Measurements from ENCODE around the gene ERC1.

The ERC1 gene

DNA sequence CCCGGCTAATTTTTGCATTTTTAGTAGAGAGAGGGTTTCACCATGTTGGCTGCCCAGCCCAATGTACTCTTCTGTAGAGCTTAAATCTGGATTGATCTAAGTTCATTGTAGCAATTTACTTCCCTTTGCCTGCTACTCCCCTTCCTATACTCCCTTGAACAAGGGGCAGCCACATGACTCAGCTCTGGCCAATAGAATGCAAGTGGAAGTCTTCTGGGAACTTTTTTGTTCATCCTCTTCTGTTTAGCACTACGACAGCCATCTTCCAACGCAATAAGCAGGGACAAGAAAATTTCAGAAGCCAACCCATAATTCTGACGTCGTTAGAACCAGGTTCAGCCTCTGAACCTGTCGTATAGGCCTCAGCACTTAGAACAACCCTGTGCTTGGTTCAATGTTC is 35.1 kb upstream of the ERC1 start:
- Histone ChIP-seq H3K4me3 (ENCODE audit: low read length in 2 of 2) (no peak overlapping the region), H3K9ac (ENCODE audit: low read depth in 1 of 2, low read length in 2 of 2) (no peak overlapping the region), H3K27ac (ENCODE audit: low read depth in 2 of 2, low read length in 2 of 2) (no peak overlapping the region), H3K4me1 (ENCODE audit: control insufficient read depth in 2 of 2, insufficient read depth in 2 of 2, low read length in 2 of 2) (peaks cover 3 to 7% of the 10 kb centered on the region in 2 donors), H3K9me3 (ENCODE audit: control insufficient read depth in 2 of 2, low read length in 2 of 2) (no peaks in the 10 kb centered on the region), H3K36me3 (ENCODE audit: control insufficient read depth in 2 of 2, insufficient read depth in 2 of 2, low read length in 2 of 2) (no peaks in the 10 kb centered on the region), H3K27me3 (ENCODE audit: control insufficient read depth in 2 of 2, insufficient read depth in 2 of 2, low read length in 2 of 2) (no peaks in the 10 kb centered on the region)

DNA sequence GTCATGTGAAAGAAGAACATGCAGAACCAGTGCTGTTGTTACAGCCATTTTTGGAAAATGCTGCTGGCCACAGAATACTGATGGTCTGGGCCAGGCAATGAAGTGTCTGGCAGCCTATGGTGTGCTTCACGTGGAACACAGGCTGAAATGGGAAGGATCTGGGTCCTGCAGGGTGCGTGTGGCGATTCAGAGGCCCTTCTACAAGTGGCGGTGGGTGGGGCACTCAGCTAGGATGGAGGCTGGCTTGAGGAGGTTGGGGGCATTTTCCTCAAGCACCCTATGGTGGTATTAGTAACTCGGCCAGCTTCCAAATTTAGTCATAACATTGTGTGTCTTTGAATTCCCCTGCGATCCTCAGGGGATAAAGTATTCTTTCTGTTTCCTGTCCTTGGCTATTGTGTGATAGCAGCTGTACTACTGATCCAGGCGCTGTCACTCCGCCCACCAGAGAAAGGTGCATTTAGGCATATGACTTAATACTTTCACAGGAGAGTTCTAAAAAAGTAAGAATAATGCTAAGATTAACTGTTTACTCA is 32.4 kb upstream of the ERC1 start:
- Histone ChIP-seq H3K27me3 (ENCODE audit: control insufficient read depth in 2 of 2, insufficient read depth in 2 of 2, low read length in 2 of 2) (no peaks in the 10 kb centered on the region), H3K9me3 (ENCODE audit: control insufficient read depth in 2 of 2, low read length in 2 of 2) (no peaks in the 10 kb centered on the region), H3K27ac (ENCODE audit: low read depth in 2 of 2, low read length in 2 of 2) (no peak overlapping the region), H3K36me3 (ENCODE audit: control insufficient read depth in 2 of 2, insufficient read depth in 2 of 2, low read length in 2 of 2) (no peaks in the 10 kb centered on the region), H3K4me3 (ENCODE audit: low read length in 2 of 2) (no peak overlapping the region), H3K4me1 (ENCODE audit: control insufficient read depth in 2 of 2, insufficient read depth in 2 of 2, low read length in 2 of 2) (peaks cover 0 to under 1% of the 10 kb centered on the region in 2 donors), H3K9ac (ENCODE audit: low read depth in 1 of 2, low read length in 2 of 2) (no peak overlapping the region)

DNA sequence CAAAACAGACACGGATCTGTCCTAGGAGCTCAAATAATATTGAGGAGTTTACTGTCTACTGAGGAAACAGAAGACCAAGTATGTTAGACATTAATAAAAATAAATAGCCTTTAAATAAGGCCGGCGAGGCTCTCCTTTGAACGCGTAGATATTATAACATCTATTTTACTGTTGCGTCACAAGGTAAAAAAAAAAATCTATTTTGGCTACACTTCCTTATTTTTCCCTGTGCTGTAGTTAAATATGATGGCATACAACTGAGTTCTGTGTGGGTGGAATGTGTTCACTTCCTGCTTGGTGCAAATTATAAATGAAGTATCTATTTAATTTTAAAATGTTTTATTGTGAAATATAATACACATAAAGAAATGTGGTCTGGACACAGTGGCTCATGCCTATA is 24.3 kb upstream of the ERC1 start:
- Histone ChIP-seq H3K9me3 (ENCODE audit: control insufficient read depth in 2 of 2, low read length in 2 of 2) (no peaks in the 10 kb centered on the region), H3K27me3 (ENCODE audit: control insufficient read depth in 2 of 2, insufficient read depth in 2 of 2, low read length in 2 of 2) (no peaks in the 10 kb centered on the region), H3K9ac (ENCODE audit: low read depth in 1 of 2, low read length in 2 of 2) (no peak overlapping the region), H3K36me3 (ENCODE audit: control insufficient read depth in 2 of 2, insufficient read depth in 2 of 2, low read length in 2 of 2) (no peaks in the 10 kb centered on the region), H3K27ac (ENCODE audit: low read depth in 2 of 2, low read length in 2 of 2) (no peak overlapping the region), H3K4me3 (ENCODE audit: low read length in 2 of 2) (no peak overlapping the region), H3K4me1 (ENCODE audit: control insufficient read depth in 2 of 2, insufficient read depth in 2 of 2, low read length in 2 of 2) (no peaks in the 10 kb centered on the region)

DNA sequence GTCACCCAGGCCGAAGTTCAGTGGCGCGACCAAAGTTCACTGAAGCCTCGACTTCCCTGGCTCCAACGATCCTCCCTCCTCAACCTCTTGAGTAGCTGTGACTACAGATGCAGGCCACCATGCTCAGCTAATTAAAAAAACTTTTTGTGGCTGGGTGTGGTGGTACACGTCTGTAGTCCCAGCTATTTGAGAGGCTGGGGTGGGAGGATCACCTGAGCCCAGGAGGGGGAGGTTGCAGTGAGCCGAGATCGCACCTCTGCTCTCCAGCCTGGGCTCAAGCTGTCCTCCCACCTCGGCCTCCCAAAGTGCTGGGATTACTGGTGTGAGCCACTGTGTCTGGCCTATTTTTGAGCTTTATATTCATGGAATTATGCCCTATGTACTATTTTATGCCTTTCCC is 23.4 kb upstream of the ERC1 start:
- H3K9me3 ChIP-seq (ENCODE audit: control insufficient read depth in 2 of 2, low read length in 2 of 2): no peaks in the 10 kb centered on the region
- no peak overlapping the region for H3K27ac ChIP-seq (ENCODE audit: low read depth in 2 of 2, low read length in 2 of 2)
- H3K4me3 ChIP-seq (ENCODE audit: low read length in 2 of 2): no peak overlapping the region
- no peaks in the 10 kb centered on the region for H3K4me1 ChIP-seq (ENCODE audit: control insufficient read depth in 2 of 2, insufficient read depth in 2 of 2, low read length in 2 of 2)
- H3K27me3 ChIP-seq (ENCODE audit: control insufficient read depth in 2 of 2, insufficient read depth in 2 of 2, low read length in 2 of 2): no peaks in the 10 kb centered on the region
- no peak overlapping the region for H3K9ac ChIP-seq (ENCODE audit: low read depth in 1 of 2, low read length in 2 of 2)
- no peaks in the 10 kb centered on the region for H3K36me3 ChIP-seq (ENCODE audit: control insufficient read depth in 2 of 2, insufficient read depth in 2 of 2, low read length in 2 of 2)

DNA sequence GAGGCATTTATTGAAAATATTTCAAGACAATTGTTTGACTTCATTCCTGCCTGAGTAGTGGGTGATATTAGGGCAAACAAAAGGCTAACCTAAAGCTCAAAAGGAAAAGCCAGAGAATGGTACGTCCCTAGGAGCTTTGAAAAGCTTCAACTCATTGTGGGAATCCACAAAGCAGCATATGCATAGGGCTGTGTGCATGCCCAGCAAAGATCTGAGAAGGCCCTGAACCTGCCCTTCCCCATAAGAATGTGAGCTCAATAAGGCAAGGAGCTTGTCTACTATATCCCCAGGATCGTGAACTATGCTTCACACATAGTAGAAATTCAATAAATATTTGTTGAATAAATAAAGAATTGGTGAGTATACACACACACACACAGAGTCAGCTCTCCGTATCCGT is 22.5 kb upstream of the ERC1 start:
- Histone ChIP-seq H3K4me1 (ENCODE audit: control insufficient read depth in 2 of 2, insufficient read depth in 2 of 2, low read length in 2 of 2) (no peaks in the 10 kb centered on the region), H3K27me3 (ENCODE audit: control insufficient read depth in 2 of 2, insufficient read depth in 2 of 2, low read length in 2 of 2) (no peaks in the 10 kb centered on the region), H3K36me3 (ENCODE audit: control insufficient read depth in 2 of 2, insufficient read depth in 2 of 2, low read length in 2 of 2) (no peaks in the 10 kb centered on the region), H3K27ac (ENCODE audit: low read depth in 2 of 2, low read length in 2 of 2) (no peak overlapping the region), H3K9ac (ENCODE audit: low read depth in 1 of 2, low read length in 2 of 2) (no peak overlapping the region), H3K9me3 (ENCODE audit: control insufficient read depth in 2 of 2, low read length in 2 of 2) (no peaks in the 10 kb centered on the region), H3K4me3 (ENCODE audit: low read length in 2 of 2) (no peak overlapping the region)

DNA sequence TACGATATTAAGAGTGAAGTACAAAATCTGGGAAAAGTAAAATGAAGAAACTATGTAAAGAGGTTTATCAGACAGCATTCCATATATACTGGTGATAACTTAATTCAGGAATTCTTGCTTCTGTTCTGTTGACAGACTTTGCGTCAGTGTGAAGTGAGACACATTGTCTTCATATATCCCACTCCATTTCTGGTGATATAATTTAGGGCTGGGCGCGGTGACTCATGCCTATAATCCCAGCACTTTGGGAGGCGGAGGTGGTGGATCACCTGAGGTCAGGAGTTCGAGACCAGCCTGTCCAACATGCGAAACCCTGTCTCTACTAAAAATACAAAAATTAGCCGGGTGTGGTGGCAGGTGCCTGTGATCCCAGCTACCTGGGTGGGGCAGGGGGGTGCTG is 21.2 kb upstream of the ERC1 start:
- H3K4me3 ChIP-seq (ENCODE audit: low read length in 2 of 2): no peak overlapping the region
- H3K9me3 ChIP-seq (ENCODE audit: control insufficient read depth in 2 of 2, low read length in 2 of 2): no peaks in the 10 kb centered on the region
- H3K27ac ChIP-seq (ENCODE audit: low read depth in 2 of 2, low read length in 2 of 2): no peak overlapping the region
- no peak overlapping the region for H3K9ac ChIP-seq (ENCODE audit: low read depth in 1 of 2, low read length in 2 of 2)
- H3K4me1 ChIP-seq (ENCODE audit: control insufficient read depth in 2 of 2, insufficient read depth in 2 of 2, low read length in 2 of 2): no peaks in the 10 kb centered on the region
- H3K36me3 ChIP-seq (ENCODE audit: control insufficient read depth in 2 of 2, insufficient read depth in 2 of 2, low read length in 2 of 2): no peaks in the 10 kb centered on the region
- no peaks in the 10 kb centered on the region for H3K27me3 ChIP-seq (ENCODE audit: control insufficient read depth in 2 of 2, insufficient read depth in 2 of 2, low read length in 2 of 2)

DNA sequence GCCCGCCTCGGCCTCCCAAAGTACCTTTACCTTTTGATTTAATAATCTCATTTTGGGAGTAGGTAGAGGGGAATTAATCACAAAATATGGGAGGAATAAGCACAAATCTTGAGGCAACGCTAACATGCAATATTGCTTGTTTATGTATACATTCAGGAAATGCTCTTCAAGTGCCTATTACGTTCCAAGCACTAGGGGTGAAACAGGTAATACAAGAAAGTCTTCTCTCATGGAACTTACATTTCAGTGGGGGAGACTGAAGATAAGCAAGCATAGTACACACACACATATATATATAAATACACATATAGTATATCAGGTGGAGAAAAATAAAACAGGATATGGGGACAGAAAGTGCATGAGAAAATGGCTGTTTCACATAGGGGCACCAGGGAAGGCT is 19.0 kb upstream of the ERC1 start:
- no peak overlapping the region for H3K9ac ChIP-seq (ENCODE audit: low read depth in 1 of 2, low read length in 2 of 2)
- H3K4me1 ChIP-seq (ENCODE audit: control insufficient read depth in 2 of 2, insufficient read depth in 2 of 2, low read length in 2 of 2): no peaks in the 10 kb centered on the region
- H3K4me3 ChIP-seq (ENCODE audit: low read length in 2 of 2): no peak overlapping the region
- no peaks in the 10 kb centered on the region for H3K36me3 ChIP-seq (ENCODE audit: control insufficient read depth in 2 of 2, insufficient read depth in 2 of 2, low read length in 2 of 2)
- H3K27ac ChIP-seq (ENCODE audit: low read depth in 2 of 2, low read length in 2 of 2): no peak overlapping the region
- no peaks in the 10 kb centered on the region for H3K27me3 ChIP-seq (ENCODE audit: control insufficient read depth in 2 of 2, insufficient read depth in 2 of 2, low read length in 2 of 2)
- H3K9me3 ChIP-seq (ENCODE audit: control insufficient read depth in 2 of 2, low read length in 2 of 2): no peaks in the 10 kb centered on the region

DNA sequence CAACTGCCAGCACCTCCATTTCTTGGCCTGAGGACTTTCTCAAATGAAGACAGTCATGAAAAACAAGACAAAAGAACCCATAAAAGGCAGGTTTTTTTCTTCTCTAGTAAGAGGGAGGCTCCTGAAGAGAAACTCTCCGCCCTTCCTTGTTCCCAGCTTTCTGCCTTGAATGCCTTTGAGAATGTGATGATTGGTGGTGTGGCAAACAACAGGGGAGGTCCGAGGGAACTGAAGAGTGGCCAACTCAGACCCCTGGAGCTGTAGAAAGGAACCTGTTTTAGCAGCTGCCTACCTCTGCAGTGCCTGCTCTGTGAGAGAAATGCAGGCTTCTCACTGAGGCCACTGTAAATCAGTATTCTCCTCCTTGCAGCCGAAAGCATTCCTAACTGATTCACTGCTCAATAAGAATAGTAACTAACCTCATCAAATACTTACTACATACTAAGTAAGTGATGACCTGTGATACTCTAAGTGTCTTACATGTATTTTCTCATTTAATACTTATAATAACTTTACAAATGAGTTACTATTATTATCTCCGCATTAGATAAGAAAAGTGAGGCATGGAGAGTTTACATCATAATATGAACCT is 16.7 kb upstream of the ERC1 start:
- Histone ChIP-seq H3K4me3 (ENCODE audit: low read length in 2 of 2) (no peak overlapping the region), H3K9ac (ENCODE audit: low read depth in 1 of 2, low read length in 2 of 2) (no peak overlapping the region), H3K4me1 (ENCODE audit: control insufficient read depth in 2 of 2, insufficient read depth in 2 of 2, low read length in 2 of 2) (no peaks in the 10 kb centered on the region), H3K36me3 (ENCODE audit: control insufficient read depth in 2 of 2, insufficient read depth in 2 of 2, low read length in 2 of 2) (no peaks in the 10 kb centered on the region), H3K9me3 (ENCODE audit: control insufficient read depth in 2 of 2, low read length in 2 of 2) (no peaks in the 10 kb centered on the region), H3K27ac (ENCODE audit: low read depth in 2 of 2, low read length in 2 of 2) (no peak overlapping the region), H3K27me3 (ENCODE audit: control insufficient read depth in 2 of 2, insufficient read depth in 2 of 2, low read length in 2 of 2) (no peaks in the 10 kb centered on the region)

DNA sequence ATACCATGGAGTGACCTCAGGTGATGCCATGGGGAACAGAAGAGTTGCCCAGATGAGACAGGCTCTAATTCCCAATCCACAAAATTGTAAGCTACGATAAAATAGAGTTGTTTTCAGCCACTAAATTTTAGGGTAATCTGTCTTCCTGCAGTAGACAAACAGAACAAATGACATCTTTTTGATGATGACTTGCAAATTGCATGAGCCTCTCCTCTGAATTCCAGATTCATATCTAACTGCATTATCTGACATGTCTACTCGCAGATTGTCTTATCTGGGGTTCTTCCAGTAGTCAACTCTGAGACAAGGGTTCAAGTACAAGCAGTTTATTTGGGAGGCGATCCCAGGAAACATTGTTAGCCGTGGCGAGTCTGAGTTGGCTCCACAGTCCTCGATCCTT is 14.4 kb upstream of the ERC1 start:
- Histone ChIP-seq H3K9ac (ENCODE audit: low read depth in 1 of 2, low read length in 2 of 2) (no peak overlapping the region), H3K36me3 (ENCODE audit: control insufficient read depth in 2 of 2, insufficient read depth in 2 of 2, low read length in 2 of 2) (no peaks in the 10 kb centered on the region), H3K27me3 (ENCODE audit: control insufficient read depth in 2 of 2, insufficient read depth in 2 of 2, low read length in 2 of 2) (no peaks in the 10 kb centered on the region), H3K4me1 (ENCODE audit: control insufficient read depth in 2 of 2, insufficient read depth in 2 of 2, low read length in 2 of 2) (no peaks in the 10 kb centered on the region), H3K27ac (ENCODE audit: low read depth in 2 of 2, low read length in 2 of 2) (no peak overlapping the region), H3K9me3 (ENCODE audit: control insufficient read depth in 2 of 2, low read length in 2 of 2) (no peaks in the 10 kb centered on the region), H3K4me3 (ENCODE audit: low read length in 2 of 2) (no peak overlapping the region)

DNA sequence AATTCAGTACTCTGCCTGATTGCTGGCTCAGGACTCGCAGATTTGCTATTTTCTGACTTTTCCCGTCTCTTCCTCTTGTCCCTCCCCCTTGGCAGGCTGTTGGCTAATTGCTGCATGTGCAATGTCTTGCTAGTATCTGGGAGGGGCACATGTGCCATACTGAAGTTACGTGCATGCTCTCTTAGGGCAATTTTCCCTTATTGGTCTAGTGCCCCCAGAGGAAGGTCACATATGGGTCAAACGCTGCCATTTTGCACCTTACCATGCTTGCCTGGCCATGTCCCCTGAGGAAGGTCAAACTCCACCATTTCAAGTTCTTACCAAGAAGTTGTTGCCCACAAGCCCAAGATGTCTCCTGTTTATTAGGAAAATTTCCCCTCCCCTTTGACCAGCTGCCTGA is 13.9 kb upstream of the ERC1 start:
- no peaks in the 10 kb centered on the region for H3K4me1 ChIP-seq (ENCODE audit: control insufficient read depth in 2 of 2, insufficient read depth in 2 of 2, low read length in 2 of 2)
- H3K9ac ChIP-seq (ENCODE audit: low read depth in 1 of 2, low read length in 2 of 2): no peak overlapping the region
- H3K27me3 ChIP-seq (ENCODE audit: control insufficient read depth in 2 of 2, insufficient read depth in 2 of 2, low read length in 2 of 2): no peaks in the 10 kb centered on the region
- no peaks in the 10 kb centered on the region for H3K36me3 ChIP-seq (ENCODE audit: control insufficient read depth in 2 of 2, insufficient read depth in 2 of 2, low read length in 2 of 2)
- H3K4me3 ChIP-seq (ENCODE audit: low read length in 2 of 2): no peak overlapping the region
- no peaks in the 10 kb centered on the region for H3K9me3 ChIP-seq (ENCODE audit: control insufficient read depth in 2 of 2, low read length in 2 of 2)
- no peak overlapping the region for H3K27ac ChIP-seq (ENCODE audit: low read depth in 2 of 2, low read length in 2 of 2)

DNA sequence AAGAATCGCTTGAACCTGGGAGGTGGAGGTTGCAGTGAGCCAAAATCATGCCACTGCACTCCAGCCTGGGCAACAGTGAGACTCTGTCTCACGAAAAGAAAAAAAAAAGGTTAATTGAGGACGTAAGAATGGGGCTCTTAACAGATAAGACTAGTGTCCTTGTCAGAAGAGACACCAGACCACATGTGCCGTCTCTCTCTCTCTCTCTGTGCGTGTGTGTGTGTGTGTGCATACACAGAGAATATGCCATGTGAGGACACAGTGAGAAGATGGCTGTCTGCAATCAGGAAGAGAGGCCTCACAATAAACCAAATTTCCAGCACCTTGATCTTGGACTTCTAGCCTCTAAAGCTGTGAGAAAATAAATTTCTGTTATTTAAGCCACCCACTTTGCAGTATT is 11.7 kb upstream of the ERC1 start:
- Histone ChIP-seq H3K4me3 (ENCODE audit: low read length in 2 of 2) (no peak overlapping the region), H3K27me3 (ENCODE audit: control insufficient read depth in 2 of 2, insufficient read depth in 2 of 2, low read length in 2 of 2) (no peaks in the 10 kb centered on the region), H3K9me3 (ENCODE audit: control insufficient read depth in 2 of 2, low read length in 2 of 2) (no peaks in the 10 kb centered on the region), H3K36me3 (ENCODE audit: control insufficient read depth in 2 of 2, insufficient read depth in 2 of 2, low read length in 2 of 2) (no peaks in the 10 kb centered on the region), H3K27ac (ENCODE audit: low read depth in 2 of 2, low read length in 2 of 2) (no peak overlapping the region), H3K9ac (ENCODE audit: low read depth in 1 of 2, low read length in 2 of 2) (no peak overlapping the region), H3K4me1 (ENCODE audit: control insufficient read depth in 2 of 2, insufficient read depth in 2 of 2, low read length in 2 of 2) (no peaks in the 10 kb centered on the region)
